ENCODE data around the gene SCUBE3. TPM values are rescaled to one million over a fixed set of nuclear protein-coding genes. Genes with fewer than 3 reads are reported as not detected.
A peak's percentile ranks its signal among the peaks of the same experiment; 100 is the strongest.

SCUBE3 gene
- total RNA-seq, 1 experiment from 2014 or later, result 0.05 TPM

DNA sequence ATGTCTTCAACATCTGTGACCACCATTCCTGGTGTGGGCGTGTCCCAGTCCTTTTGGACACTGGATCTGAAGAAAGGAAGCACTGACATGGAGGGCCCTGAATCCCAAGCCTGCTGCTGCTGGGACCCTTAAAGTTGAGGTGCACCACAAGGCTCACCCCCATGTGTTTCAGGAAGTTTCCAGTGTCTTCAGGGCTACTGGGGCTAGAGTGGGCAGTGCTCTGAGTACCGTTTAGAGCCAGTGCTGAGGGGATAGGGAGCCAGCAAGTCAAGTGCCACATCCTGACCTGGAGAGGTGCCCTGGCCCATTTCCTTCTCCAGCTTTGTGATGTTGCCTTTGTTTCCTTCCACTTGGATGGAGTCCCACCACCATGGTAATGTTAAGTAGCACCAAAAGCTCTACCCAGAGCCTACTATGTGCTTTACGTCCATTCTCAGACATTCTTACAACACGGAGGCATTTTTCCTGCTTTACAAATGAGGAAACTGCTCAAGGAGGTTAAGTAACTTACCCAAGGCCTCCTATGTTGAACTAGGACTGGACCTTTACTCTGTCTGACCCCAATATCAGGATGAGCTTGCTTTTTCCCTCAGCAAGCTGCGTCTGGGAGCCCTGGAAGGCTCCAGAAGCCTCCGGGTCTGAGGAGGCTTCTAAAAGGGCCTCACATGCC, 83.3 kb downstream of the SCUBE3 start:
- H4K20me1 ChIP-seq (ENCODE audit: insufficient read depth), result no peaks in the 10 kb centered on the region
- DNase-seq (ENCODE audit: low read depth, low spot score) (no peak), ATAC-seq (no peak; the same call in 1 of the 2 replicates)
- no peak overlapping the region for H2AFZ ChIP-seq (ENCODE audit: low read depth, low read length, poor library complexity, severe bottlenecking)
- peak overlapping the region; percentile 90 for H3K4me2 ChIP-seq (ENCODE audit: low read length)
- H3K9me2 ChIP-seq (ENCODE audit: insufficient read depth), result no peaks in the 10 kb centered on the region
- intact Hi-C loops (cut with micrococcal nuclease), result loop anchor here (1.0 to 2.0 kb wide), 4 partner anchors 46 to 440 kb away; partner anchors contain the start of genes ARMC12, PPARD and RPL10A
- peaks cover 7 to 32% of the 10 kb centered on the region in 2 experiments for H3K4me1 ChIP-seq (ENCODE audit: control insufficient read depth in 1 of 2, insufficient read depth in 2 of 2, low read length in 2 of 2)
- no peaks in the 10 kb centered on the region for H3K9me3 ChIP-seq (ENCODE audit: control insufficient read depth in 1 of 2, insufficient read depth in 1 of 2, low read depth in 1 of 2, low read length in 2 of 2)
- H3K36me3 ChIP-seq (ENCODE audit: control insufficient read depth in 1 of 2, insufficient read depth in 2 of 2, low read length in 2 of 2), result peaks cover 10% of the 10 kb centered on the region in 2 experiments; a peak in 3 of 4 replicates
- no peak for TF ChIP-seq JUND (IDR thresholded peaks at IDR 0.05)
- TF ChIP-seq, protein P1, sequence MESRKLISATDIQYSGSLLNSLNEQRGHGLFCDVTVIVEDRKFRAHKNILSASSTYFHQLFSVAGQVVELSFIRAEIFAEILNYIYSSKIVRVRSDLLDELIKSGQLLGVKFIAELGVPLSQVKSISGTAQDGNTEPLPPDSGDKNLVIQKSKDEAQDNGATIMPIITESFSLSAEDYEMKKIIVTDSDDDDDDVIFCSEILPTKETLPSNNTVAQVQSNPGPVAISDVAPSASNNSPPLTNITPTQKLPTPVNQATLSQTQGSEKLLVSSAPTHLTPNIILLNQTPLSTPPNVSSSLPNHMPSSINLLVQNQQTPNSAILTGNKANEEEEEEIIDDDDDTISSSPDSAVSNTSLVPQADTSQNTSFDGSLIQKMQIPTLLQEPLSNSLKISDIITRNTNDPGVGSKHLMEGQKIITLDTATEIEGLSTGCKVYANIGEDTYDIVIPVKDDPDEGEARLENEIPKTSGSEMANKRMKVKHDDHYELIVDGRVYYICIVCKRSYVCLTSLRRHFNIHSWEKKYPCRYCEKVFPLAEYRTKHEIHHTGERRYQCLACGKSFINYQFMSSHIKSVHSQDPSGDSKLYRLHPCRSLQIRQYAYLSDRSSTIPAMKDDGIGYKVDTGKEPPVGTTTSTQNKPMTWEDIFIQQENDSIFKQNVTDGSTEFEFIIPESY (IDR thresholded peaks at IDR 0.05; ENCODE audit: extremely low read depth, insufficient replicate concordance, low read length), result no peak
- TF ChIP-seq EZH2phosphoT487 (IDR thresholded peaks at IDR 0.05; ENCODE audit: borderline replicate concordance), result no peak
- TF ChIP-seq EGR1 (IDR thresholded peaks at IDR 0.05; ENCODE audit: low read depth), result no peak
- TF ChIP-seq REST (IDR thresholded peaks at IDR 0.05; ENCODE audit: low read depth), result no peak
- no peak for TF ChIP-seq CBX3 (IDR thresholded peaks at IDR 0.05; ENCODE audit: low read depth)
- no peak for TF ChIP-seq FOSL1 (IDR thresholded peaks at IDR 0.05; ENCODE audit: low read depth)
- BruUV-seq (replicated peaks), result no TSS peak
- no peaks in the 10 kb centered on the region for H3K27me3 ChIP-seq (ENCODE audit: insufficient read depth, low read length)
- RAD21 ChIA-PET (ENCODE audit: low non-redundant PET in 1 of 2, low total read pairs in 2 of 2, uncharacterized antibody in 2 of 2, unreplicated experiment in 2 of 2), result interaction anchor here (1.0 to 1.4 kb wide), 3 partner anchors 44 to 153 kb away, joined by 4 to 7 read pairs (median 5); partner anchors contain the start of gene PPARD (in 1 of the 2)
- CTCF ChIA-PET, result interaction anchor here (1.0 to 3.8 kb wide), 7 partner anchors 31 to 440 kb away, joined by 3 to 46 read pairs (median 4); partner anchors contain the start of genes FANCE and PPARD
- H3K9ac ChIP-seq (ENCODE audit: low read length), result peak overlapping the region; percentile 91
- POLR2A ChIA-PET, result interaction anchor here (1.2 to 2.0 kb wide), 2 partner anchors 171 to 174 kb away, joined by 3 to 6 read pairs; partner anchors contain the start of gene RPL10A
- H3K4me3 ChIP-seq (replicated peaks in 1 of 2; ENCODE audit: low read depth in 1 of 2, low read length in 2 of 2), result peak overlapping the region; percentile 84 to 94; a peak in 3 of 4 replicates
- peaks cover 17% of the 10 kb centered on the region; the same call in 1 of the 2 replicates for H3K79me2 ChIP-seq (ENCODE audit: insufficient read depth, low read length)
- peak overlapping the region; percentile 70; the same call in 1 of the 2 replicates for H3K27ac ChIP-seq (ENCODE audit: low read depth, low read length)

Data from HCT116 (cell line).